GM19455 (cell line): ENCODE measurements around the gene XKRX.

Source experiments
- ATAC-seq: cut with Tn5 transposase; IDR thresholded peaks from one replicate; pipeline ENCODE4 v1.9.1; 2021; ENCODE audit not compliant: unreplicated experiment

Gene XKRX

GRCh38 chrX:100895365-100896075 is 33.2 kb downstream of the XKRX start:
- ATAC-seq, result no peak

GRCh38 chrX:100883654-100884053 is 45.1 kb downstream of the XKRX start:
- no peak for ATAC-seq

GRCh38 chrX:100880368-100880767 is 48.3 kb downstream of the XKRX start:
- ATAC-seq, result no peak

- no peak for ATAC-seq
Measured at GRCh38 chrX:100874325-100874724, 54.4 kb downstream of the XKRX start, which contains the start of gene NOX1. Gene NOX1, minus strand, starts transcription at chrX:100874359. Its CDS starts 220 bp downstream, at chrX:100874139.

- no peak for ATAC-seq
Measured at GRCh38 chrX:100871594-100872560, 56.8 kb downstream of the XKRX start.

- no peak for ATAC-seq
Measured at GRCh38 chrX:100870527-100870926, 58.2 kb downstream of the XKRX start.

GRCh38 chrX:100868273-100868672 is 60.4 kb downstream of the XKRX start:
- no peak for ATAC-seq

GRCh38 chrX:100864657-100865391 is 63.9 kb downstream of the XKRX start:
- no peak for ATAC-seq
